ENCODE data around the gene STK32B.

DNA sequence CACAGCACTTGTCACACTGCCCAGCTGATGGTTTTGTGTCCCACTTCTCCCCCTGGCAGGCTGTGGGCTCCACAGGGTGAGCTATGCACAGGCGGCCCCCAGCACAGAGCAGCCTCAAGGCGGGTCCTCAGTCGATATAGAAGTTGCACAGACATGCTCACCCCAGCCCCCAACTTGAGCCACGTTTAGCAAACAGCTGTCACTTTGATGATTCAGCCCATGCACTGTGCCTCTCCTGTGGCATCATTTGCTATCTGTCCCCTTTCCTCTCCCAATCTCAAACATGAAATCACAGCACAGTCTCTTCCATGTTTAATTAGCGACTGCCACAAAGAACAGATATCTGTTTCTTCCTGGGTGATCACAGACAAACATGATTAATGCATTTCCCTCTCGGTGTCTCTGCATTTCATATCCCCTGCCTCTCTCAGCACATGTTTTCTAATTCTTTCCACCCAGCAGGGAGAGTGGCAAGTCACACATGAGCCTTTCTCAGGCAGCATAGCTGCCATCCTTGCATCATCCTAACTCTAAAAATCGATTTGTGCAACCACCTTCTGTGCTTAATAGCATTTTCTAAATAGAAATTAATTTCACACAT lies 452.2 kb downstream of the STK32B start:
- TF ChIP-seq POLR2A (IDR thresholded peaks at IDR 0.05; ENCODE audit: low read length) (no peak), GATA1 (IDR thresholded peaks at IDR 0.05; ENCODE audit: low read depth, low read length) (no peak)
